NB4 (cell line): ENCODE measurements around the gene FASTK.
A peak's percentile ranks its signal among the peaks of the same experiment; 100 is the strongest.

Source experiments
- DNase-seq: peaks from one replicate; pipeline ENCODE4 v3.0.0; 2010; ENCODE audit warnings: low read depth
- H3K4me3 ChIP-seq: one replicate; pipeline ENCODE4 v1.5.1; 2011; ENCODE audit warnings: mild to moderate bottlenecking, low read depth, low read length, moderate library complexity
- MYC ChIP-seq: IDR thresholded peaks from 2 replicates; pipeline ENCODE4 v1.6.1; 2011; ENCODE audit warnings: low read depth, low read length
- POLR2A ChIP-seq: IDR thresholded peaks from 2 replicates; pipeline ENCODE4 v1.6.1; 2011; ENCODE audit warnings: mild to moderate bottlenecking; ENCODE audit not compliant: insufficient read length; ENCODE audit errors: extremely low read depth
- TF ChIP-seq, protein P1 (sequence below): IDR thresholded peaks from one replicate; pipeline ENCODE4 v1.5.1; 2012; ENCODE audit warnings: low read depth, low read length
- TF ChIP-seq, protein P2 (sequence below): IDR thresholded peaks from 2 replicates; pipeline ENCODE4 v1.6.1; 2011; ENCODE audit warnings: low read depth, low read length

FASTK gene

DNA sequence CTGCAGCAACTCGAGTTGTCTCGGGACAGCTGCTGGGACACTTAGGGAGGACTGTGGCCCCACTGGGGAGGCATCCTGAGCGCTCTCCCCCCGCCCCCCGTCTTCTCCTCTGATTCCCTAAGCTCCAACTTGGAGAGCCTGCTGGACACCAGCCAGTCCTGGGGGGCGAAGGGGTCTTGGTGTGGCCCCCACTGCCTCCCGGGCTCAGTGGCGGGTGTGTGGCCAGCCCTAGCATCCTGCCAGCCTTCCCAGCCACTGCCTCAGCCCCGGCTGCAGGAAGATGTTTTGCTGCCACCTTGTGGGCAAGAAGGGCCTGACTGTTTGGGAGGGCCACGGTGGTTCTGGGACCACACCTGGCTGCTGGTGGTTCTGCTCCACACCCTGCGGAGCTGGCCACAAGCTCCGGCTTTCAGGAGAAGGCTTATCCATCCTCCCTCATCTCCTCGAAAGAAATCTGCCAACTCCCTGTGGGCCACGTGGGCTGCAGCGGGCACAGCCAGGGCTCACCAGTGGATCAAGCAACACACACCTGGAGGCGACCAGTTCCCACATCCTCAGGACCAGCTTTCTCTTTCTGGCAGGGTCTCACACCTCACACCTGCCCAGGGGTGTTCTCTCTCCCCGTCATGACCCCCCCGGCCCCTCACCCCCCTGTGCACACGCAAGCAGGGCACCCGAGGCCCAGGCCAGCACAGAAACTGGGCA, 30.5 kb upstream of the FASTK start:
- TF ChIP-seq, protein P1, sequence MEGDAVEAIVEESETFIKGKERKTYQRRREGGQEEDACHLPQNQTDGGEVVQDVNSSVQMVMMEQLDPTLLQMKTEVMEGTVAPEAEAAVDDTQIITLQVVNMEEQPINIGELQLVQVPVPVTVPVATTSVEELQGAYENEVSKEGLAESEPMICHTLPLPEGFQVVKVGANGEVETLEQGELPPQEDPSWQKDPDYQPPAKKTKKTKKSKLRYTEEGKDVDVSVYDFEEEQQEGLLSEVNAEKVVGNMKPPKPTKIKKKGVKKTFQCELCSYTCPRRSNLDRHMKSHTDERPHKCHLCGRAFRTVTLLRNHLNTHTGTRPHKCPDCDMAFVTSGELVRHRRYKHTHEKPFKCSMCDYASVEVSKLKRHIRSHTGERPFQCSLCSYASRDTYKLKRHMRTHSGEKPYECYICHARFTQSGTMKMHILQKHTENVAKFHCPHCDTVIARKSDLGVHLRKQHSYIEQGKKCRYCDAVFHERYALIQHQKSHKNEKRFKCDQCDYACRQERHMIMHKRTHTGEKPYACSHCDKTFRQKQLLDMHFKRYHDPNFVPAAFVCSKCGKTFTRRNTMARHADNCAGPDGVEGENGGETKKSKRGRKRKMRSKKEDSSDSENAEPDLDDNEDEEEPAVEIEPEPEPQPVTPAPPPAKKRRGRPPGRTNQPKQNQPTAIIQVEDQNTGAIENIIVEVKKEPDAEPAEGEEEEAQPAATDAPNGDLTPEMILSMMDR: peak; percentile 91
- no peak for TF ChIP-seq MYC
- TF ChIP-seq, protein P2, sequence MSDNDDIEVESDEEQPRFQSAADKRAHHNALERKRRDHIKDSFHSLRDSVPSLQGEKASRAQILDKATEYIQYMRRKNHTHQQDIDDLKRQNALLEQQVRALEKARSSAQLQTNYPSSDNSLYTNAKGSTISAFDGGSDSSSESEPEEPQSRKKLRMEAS: 0 out of 2 replicates have a peak, but pooled peaks have one; percentile 22
- no peak for TF ChIP-seq POLR2A
- no peak overlapping the region for H3K4me3 ChIP-seq
- DNase-seq: peak; percentile 72

DNA sequence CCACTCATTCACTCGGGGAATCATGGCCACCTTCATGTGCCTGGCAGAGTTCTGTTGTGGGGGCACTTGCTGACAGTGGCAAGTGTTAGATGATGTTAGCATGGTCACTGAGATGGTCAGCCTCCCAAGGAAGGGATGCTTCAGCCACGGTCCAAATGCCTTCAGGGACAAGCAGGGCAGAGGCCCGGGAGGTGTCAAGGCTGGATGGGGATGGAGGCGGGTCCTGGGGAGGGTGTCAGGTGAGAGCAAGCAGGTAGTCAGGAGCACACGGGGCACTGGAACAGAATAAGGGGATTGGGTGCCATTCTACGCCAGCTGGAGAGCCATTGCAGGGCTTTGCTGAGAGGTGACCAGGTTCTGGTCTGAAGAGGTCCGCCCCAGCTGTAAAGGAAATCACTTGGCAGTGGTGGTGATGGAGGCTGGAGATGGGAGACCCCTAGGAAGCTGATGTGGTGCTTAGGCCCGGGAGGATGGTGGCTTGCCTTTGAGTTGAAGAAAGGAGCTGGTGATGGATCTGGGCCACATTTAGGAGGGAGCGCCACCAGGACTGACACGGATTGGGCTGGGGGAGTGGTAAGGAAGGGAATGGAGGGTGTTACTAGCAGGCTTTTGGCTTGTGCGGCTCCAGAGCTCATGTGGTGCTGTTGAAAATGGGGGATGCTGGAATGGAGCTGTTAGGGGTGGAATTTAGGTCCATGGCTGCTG, 29.8 kb upstream of the FASTK start:
- no peak for TF ChIP-seq MYC
- TF ChIP-seq, protein P2: no peak
- H3K4me3 ChIP-seq: no peak overlapping the region
- no peak for DNase-seq

DNA sequence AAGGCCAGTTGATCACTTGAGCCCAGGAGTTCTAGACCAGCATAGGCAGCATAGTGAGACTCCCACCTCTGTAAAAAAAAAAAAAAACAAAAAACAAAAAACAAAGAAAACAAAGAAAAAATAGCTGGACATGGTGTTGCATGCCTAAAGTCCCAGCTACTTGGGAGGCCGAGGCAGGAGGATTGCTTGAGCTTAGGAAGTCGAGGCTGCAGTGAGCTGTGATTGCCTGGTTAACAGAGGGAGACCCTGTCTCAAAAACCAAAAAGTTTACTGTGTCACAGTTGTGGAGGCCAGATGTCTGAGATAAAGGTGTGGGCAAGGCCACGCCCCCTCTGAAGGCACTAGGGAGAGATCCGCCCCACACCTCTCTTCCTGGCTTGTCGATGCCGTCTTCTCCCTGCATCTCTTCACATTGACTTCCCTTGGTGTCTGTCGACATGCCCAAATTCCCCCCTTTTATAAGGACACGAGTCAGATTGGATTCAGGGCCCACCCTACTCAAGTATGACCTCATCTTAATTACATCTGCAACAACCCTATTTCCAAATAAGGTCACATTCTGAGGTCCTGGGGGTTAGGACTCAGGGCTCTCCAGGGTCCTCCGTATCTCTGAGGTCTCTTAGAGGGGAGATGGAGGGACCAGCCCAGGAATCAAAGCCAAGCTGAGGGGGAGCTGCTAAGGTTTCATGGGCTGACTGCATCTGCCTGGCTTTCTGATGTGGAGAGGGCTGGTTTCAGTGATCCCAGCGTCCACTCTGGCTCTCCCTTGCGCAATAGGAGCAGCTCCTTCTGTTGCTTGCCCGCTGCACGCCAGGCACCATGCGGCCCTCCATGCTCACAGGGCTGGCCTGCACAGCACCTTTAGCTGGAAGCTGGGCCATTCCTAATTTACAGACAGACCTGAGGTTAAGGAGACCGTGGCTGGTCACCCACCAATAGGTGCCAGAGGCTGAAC, 28.8 kb upstream of the FASTK start:
- H3K4me3 ChIP-seq: no peak overlapping the region
- TF ChIP-seq POLR2A (no peak), MYC (no peak)
- TF ChIP-seq, protein P2: no peak
- TF ChIP-seq, protein P1: no peak
- DNase-seq: no peak

DNA sequence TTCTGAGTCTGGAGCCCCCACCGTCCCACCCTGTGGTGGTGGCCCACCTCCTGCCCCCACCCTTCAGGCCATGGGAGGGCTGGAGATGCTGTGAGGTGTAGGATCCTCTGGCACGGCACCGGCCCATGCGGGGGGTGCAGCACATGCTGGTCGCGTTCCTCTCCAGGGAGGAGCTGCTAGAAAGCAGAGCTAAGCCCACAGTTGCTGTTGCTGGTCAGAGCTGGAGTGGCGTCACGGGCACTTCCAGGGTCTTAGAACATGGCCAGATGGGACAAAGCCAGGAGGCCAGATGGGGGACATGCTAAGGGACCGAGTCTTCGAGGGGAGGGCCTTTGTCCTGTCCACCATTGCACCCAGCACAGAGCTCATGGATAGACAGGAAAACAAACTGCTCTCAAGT, 27.3 kb upstream of the FASTK start:
- no peak overlapping the region for H3K4me3 ChIP-seq
- TF ChIP-seq POLR2A: no peak
- no peak for TF ChIP-seq MYC
- no peak for DNase-seq

DNA sequence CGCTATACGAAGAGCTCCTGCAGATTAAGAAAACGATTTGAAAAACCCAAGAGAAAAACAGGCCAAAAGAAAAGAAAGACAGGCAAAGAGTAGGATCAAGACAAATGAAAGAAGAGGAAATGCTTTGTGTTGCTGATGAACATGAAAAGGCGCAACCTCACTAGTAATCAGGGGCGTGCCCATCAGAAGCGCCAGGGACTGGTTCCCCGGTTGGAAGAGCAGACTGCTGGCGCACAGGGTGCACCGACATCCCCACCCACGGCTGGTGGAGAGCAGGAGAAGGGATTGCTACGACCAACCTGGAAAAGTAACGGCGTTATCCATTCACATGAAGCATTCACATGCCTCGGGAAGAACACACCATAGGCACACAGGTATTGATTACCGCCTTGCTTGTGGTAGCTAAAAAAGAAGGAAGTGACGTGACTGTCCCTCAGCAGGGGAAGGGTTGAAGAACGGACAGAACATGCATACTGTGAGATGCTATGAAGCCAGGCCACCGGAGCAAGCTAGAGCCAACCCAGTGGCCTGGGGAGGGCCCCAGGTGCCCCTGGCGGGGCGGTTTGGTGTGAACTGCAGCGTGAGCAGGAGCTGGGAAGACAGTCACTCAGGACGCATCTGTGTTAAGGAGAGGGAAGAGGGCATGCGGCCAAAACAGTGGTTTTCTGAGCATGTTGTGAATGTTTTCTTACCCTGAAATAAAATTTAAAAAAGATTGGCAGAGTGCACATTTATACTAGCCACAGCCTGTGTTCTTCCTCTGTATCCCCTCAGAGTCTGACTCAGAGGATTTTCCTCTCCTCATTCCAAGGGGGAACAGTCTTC, 24.0 kb upstream of the FASTK start:
- no peak for TF ChIP-seq MYC
- TF ChIP-seq POLR2A: no peak
- TF ChIP-seq, protein P2: no peak
- TF ChIP-seq, protein P1: no peak
- H3K4me3 ChIP-seq: no peak overlapping the region
- DNase-seq: no peak

DNA sequence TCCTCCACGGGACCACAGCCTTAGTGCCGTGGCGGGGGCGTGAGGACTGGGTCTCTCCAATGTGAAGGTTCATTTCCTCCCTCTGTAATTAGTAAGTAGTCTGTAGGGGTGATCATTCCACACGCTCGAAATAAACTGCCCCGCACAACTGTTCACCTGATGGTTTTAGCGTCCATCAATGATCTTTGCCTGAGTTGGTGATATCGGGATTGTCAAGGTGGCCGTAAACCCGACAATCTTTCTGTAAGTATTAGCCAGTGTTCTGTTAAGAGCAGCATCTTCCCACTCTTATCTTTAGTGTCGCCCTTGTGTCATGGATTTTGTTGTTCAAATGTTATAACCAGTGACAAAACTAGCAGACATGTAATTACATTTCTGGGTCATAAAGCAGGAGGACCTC, 23.4 kb upstream of the FASTK start:
- DNase-seq: no peak
- H3K4me3 ChIP-seq: no peak overlapping the region
- TF ChIP-seq, protein P1: no peak
